GM18505 (cell line): Measurements from ENCODE around the gene PROKR1.
A peak's percentile ranks its signal among the peaks of the same experiment; 100 is the strongest.
"Not testable (repeated sequence)": the region's sequence is repeated elsewhere in the genome, so short reads cannot be mapped to it uniquely, and the experiment has no call there.

ENCODE experiments used
- ATAC-seq: cut with Tn5 transposase; IDR thresholded peaks from one replicate; pipeline ENCODE4 v1.9.1; 2021; ENCODE audit not compliant: unreplicated experiment
- POLR2A ChIP-seq: IDR thresholded peaks from 4 replicates; pipeline ENCODE4 v1.6.1; 2011; ENCODE audit warnings: borderline replicate concordance; ENCODE audit not compliant: insufficient read depth, insufficient read length; ENCODE audit errors: extremely low read depth

The PROKR1 gene

GRCh38 chr2:68675470-68675869 is 32.1 kb downstream of the PROKR1 start:
- ATAC-seq: no peak

GRCh38 chr2:68677837-68678236 is 34.5 kb downstream of the PROKR1 start:
- ATAC-seq: not testable (repeated sequence)

More at GRCh38 chr2:68675470-68675869, 32.1 kb downstream of the PROKR1 start:
- TF ChIP-seq POLR2A: no peak

- ATAC-seq: not testable (repeated sequence)
Observed at GRCh38 chr2:68679166-68679916, 36.0 kb downstream of the PROKR1 start.

GRCh38 chr2:68679917-68680267 is 36.5 kb downstream of the PROKR1 start:
- ATAC-seq: not testable (repeated sequence)

GRCh38 chr2:68684197-68684596 is 40.8 kb downstream of the PROKR1 start:
- no peak for TF ChIP-seq POLR2A
- no peak for ATAC-seq

- TF ChIP-seq POLR2A: no peak
- ATAC-seq: no peak
Observed at GRCh38 chr2:68686178-68686577, 42.8 kb downstream of the PROKR1 start.

GRCh38 chr2:68687018-68687417 is 43.6 kb downstream of the PROKR1 start:
- ATAC-seq: no peak
- TF ChIP-seq POLR2A: no peak

GRCh38 chr2:68689553-68690537 is 46.5 kb downstream of the PROKR1 start:
- peak; percentile 86 for ATAC-seq
- TF ChIP-seq POLR2A: no peak

- no peak for TF ChIP-seq POLR2A
- ATAC-seq: no peak
Observed at GRCh38 chr2:68690851-68691250, 47.5 kb downstream of the PROKR1 start.

- no peak for ATAC-seq
- TF ChIP-seq POLR2A: no peak
Observed at GRCh38 chr2:68692511-68692910, 49.1 kb downstream of the PROKR1 start.

GRCh38 chr2:68693951-68694350 is 50.6 kb downstream of the PROKR1 start:
- ATAC-seq: no peak

GRCh38 chr2:68695971-68696370 is 52.6 kb downstream of the PROKR1 start:
- no peak for ATAC-seq
- no peak for TF ChIP-seq POLR2A

More at GRCh38 chr2:68693951-68694350, 50.6 kb downstream of the PROKR1 start:
- no peak for TF ChIP-seq POLR2A

- no peak for ATAC-seq
- TF ChIP-seq POLR2A: no peak
Observed at GRCh38 chr2:68696554-68696953, 53.2 kb downstream of the PROKR1 start.
